Measurements from ENCODE around the gene ZNF775.

GRCh38 chr7:150381785-150382122 lies 2.6 kb downstream of the ZNF775 start:
- TF ChIP-seq YY1 (IDR thresholded peaks at IDR 0.05; ENCODE audit: insufficient read depth, insufficient read length) (no peak), ZNF274 (IDR thresholded peaks at IDR 0.05; ENCODE audit: low read depth, low read length) (no peak)

All from NT2/D1 (cell line).